Measurements from ENCODE around the gene CCDC174.

- no peak for TF ChIP-seq EZH2 (IDR thresholded peaks at IDR 0.05; ENCODE audit: borderline replicate concordance, low read depth, low read length, severe bottlenecking)
- TF ChIP-seq POLR2A (IDR thresholded peaks at IDR 0.05; ENCODE audit: low read depth, low read length) = no peak
- TF ChIP-seq CTCF (IDR thresholded peaks at IDR 0.05; ENCODE audit: extremely low read depth in 1 of 2, insufficient read depth in 1 of 2, low read depth in 1 of 2, low read length in 2 of 2) = no peak
- no peak for TF ChIP-seq POLR2AphosphoS5 (IDR thresholded peaks at IDR 0.05; ENCODE audit: insufficient read depth, low read depth, low read length)
- no peak for TF ChIP-seq MYC (IDR thresholded peaks at IDR 0.05; ENCODE audit: low read depth, low read length)
- TF ChIP-seq MAX (IDR thresholded peaks at IDR 0.05; ENCODE audit: insufficient read depth, insufficient read length) = no peak
- no peak for TF ChIP-seq JUN (IDR thresholded peaks at IDR 0.05; ENCODE audit: borderline replicate concordance, insufficient read depth, insufficient read length, low read depth)
- TF ChIP-seq GATA2 (IDR thresholded peaks at IDR 0.05; ENCODE audit: insufficient read depth, insufficient read length, low read depth, low read length) = no peak
- no peak for TF ChIP-seq FOS (IDR thresholded peaks at IDR 0.05; ENCODE audit: borderline replicate concordance, insufficient read depth, low read length)
Observed at GRCh38 chr3:14636496-14637087, 15.0 kb upstream of the CCDC174 start.

Measured in endothelial cell of umbilical vein (primary cell).